ENCODE data around the gene AQP9. TPM values are rescaled to one million over a fixed set of nuclear protein-coding genes. Genes with fewer than 3 reads are reported as not detected.

The AQP9 gene
- total RNA-seq, 3 donors from 2014 or later, result 0.09 to 2.0 (median 0.89) TPM

DNA sequence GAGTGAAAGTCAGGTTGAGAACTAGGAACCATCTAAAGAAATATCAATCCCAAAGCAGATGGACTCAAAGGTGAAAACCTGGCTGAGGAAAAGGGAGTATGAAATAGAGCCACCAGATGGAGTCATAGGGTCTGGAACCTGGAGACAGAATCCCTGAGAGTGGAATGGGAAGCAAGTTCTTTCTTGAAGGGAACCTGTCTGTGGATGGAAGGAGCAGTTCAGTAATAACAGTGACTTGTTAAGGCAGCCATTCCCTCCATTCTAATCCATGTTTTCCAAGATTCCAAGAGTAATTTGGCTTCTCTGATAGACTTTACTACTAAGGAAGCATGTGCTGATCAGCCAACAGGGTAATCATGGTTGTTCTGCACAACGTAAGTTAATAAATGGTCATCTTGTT is 22.5 kb upstream of the AQP9 start:
- no peak for ATAC-seq

DNA sequence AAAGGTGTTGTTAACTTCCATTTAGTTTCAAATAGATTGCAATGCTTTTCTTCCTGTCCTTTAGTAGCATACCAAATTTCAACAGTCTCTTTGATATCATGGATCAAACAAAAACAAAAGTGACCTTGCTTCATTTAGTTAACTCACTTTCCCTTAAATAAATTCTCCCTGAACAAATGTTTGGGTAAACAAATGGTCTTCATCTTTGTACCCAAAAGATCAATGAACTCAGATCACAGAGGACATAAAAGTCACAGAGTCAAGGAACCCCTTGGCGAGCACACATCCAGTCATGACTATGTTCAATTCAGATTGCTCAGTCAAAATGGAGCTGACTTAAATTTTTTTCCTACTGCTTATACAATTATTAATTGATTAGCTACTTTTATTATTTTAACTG is 20.6 kb upstream of the AQP9 start:
- H3K9me3 ChIP-seq, result no peaks in the 10 kb centered on the region
- no peaks in the 10 kb centered on the region for H3K36me3 ChIP-seq (ENCODE audit: low read depth)
- TF ChIP-seq, protein P1, sequence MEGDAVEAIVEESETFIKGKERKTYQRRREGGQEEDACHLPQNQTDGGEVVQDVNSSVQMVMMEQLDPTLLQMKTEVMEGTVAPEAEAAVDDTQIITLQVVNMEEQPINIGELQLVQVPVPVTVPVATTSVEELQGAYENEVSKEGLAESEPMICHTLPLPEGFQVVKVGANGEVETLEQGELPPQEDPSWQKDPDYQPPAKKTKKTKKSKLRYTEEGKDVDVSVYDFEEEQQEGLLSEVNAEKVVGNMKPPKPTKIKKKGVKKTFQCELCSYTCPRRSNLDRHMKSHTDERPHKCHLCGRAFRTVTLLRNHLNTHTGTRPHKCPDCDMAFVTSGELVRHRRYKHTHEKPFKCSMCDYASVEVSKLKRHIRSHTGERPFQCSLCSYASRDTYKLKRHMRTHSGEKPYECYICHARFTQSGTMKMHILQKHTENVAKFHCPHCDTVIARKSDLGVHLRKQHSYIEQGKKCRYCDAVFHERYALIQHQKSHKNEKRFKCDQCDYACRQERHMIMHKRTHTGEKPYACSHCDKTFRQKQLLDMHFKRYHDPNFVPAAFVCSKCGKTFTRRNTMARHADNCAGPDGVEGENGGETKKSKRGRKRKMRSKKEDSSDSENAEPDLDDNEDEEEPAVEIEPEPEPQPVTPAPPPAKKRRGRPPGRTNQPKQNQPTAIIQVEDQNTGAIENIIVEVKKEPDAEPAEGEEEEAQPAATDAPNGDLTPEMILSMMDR (IDR thresholded peaks at IDR 0.05), result no peak
- H3K4me1 ChIP-seq (ENCODE audit: low read depth), result no peaks in the 10 kb centered on the region
- ATAC-seq (no peak), DNase-seq (no peak)
- H3K4me3 ChIP-seq, result no peak overlapping the region
- intact Hi-C loops (cut with DNase I, micrococcal nuclease), result no loop called here

More for the DNA sequence above, 22.5 kb upstream of the AQP9 start:
- intact Hi-C loops (cut with DNase I, micrococcal nuclease), result no loop called here
- TF ChIP-seq, protein P1 (IDR thresholded peaks at IDR 0.05), result no peak
- DNase-seq, result no peak
- Histone ChIP-seq H3K4me1 (ENCODE audit: low read depth) (no peaks in the 10 kb centered on the region), H3K9me3 (no peaks in the 10 kb centered on the region), H3K36me3 (ENCODE audit: low read depth) (no peaks in the 10 kb centered on the region), H3K4me3 (no peak overlapping the region)

DNA sequence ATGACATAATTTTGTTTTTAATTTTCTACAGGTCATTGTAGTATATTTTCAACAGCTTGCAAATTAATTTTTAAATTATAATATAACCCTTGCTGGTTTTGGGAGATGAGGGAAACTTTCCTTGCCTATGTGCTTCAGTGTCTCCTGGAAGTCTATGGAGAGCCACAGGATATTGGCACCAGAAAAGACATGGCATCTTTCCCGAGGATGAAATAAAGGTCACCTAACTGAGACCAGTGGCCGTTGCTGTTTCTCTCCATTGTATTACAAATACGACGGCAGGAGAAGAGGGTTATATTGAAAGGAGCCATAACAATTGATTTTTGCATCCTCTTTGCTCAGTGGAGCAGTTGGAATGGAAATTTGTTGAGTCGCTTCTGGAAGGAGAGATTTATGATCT is 19.9 kb upstream of the AQP9 start:
- Histone ChIP-seq H3K4me3 (no peak overlapping the region), H3K4me1 (ENCODE audit: low read depth) (no peaks in the 10 kb centered on the region), H3K9me3 (no peaks in the 10 kb centered on the region), H3K36me3 (ENCODE audit: low read depth) (no peaks in the 10 kb centered on the region)
- intact Hi-C loops (cut with DNase I, micrococcal nuclease), result no loop called here
- DNase-seq, result no peak
- TF ChIP-seq, protein P1 (IDR thresholded peaks at IDR 0.05), result no peak
- no peak for ATAC-seq

DNA sequence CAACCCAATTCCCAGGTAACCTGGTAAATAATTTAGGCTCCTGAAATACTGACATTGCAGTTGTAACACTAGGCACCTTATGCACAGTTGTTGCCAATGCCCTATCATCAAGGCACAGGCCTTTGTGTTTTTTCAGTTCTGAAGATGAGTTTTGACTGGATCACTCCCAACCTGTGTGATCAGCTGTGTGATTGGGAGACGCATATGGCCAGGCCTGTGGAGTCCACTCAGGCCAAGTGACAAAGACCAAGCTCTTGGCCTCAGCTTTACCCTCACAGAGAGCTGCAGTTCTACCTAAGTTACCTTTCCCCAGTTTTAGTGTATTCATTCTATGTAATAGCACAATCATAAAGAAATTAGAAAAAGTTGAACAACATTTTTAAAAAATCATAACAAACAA is 19.2 kb upstream of the AQP9 start:
- TF ChIP-seq, protein P1 (IDR thresholded peaks at IDR 0.05), result no peak
- ATAC-seq (no peak), DNase-seq (no peak)
- H3K4me3 ChIP-seq, result no peak overlapping the region
- H3K4me1 ChIP-seq (ENCODE audit: low read depth), result no peaks in the 10 kb centered on the region
- intact Hi-C loops (cut with DNase I, micrococcal nuclease), result no loop called here
- H3K9me3 ChIP-seq, result no peaks in the 10 kb centered on the region
- H3K36me3 ChIP-seq (ENCODE audit: low read depth), result no peaks in the 10 kb centered on the region

DNA sequence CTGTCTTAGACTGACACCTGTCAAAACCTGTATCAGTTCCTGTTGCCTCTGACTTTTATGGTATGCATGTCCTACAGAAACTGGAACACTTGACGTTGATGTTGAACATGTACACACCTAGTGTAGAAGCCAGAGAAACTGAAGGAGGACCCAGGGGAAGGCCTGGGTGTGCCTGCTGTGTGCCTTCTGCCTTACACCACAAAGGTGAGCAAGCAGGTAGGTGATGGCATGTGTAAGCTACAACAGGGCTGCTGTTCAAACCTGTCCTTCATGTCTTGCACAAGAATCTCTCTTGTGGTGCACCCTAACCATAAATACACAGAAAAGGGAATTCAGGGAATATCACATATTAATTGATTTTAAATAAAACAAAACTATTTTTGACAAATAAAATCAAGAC is 13.6 kb upstream of the AQP9 start:
- no peaks in the 10 kb centered on the region for H3K4me1 ChIP-seq (ENCODE audit: low read depth)
- intact Hi-C loops (cut with DNase I, micrococcal nuclease), result no loop called here
- no peak overlapping the region for H3K4me3 ChIP-seq
- TF ChIP-seq, protein P1 (IDR thresholded peaks at IDR 0.05), result no peak
- no peaks in the 10 kb centered on the region for H3K36me3 ChIP-seq (ENCODE audit: low read depth)
- peaks cover 6% of the 10 kb centered on the region for H3K9me3 ChIP-seq
- DNase-seq (no peak), ATAC-seq (no peak)

DNA sequence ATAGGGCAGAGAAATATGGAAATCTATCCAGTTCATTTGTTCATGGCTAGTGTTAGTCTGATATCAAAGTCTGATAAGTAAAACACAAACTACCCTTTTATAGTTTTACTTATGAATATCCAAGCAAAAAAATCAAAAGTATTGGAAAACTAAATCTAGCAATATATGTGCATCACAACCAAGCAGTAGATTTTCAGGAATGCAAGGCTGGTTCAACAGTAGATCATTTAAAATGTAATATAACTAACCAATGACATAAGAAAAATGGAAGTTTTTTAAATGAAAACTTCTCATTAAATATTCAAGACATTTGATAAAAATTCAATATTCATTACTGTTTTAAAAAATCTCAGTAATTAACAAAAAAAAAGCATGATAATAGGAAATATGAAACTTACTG is 12.8 kb upstream of the AQP9 start:
- intact Hi-C loops (cut with DNase I, micrococcal nuclease), result no loop called here
- Histone ChIP-seq H3K9me3 (peaks cover 6% of the 10 kb centered on the region), H3K36me3 (ENCODE audit: low read depth) (no peaks in the 10 kb centered on the region), H3K4me3 (no peak overlapping the region), H3K4me1 (ENCODE audit: low read depth) (no peaks in the 10 kb centered on the region)
- ATAC-seq (no peak), DNase-seq (no peak)
- TF ChIP-seq, protein P1 (IDR thresholded peaks at IDR 0.05), result no peak
